SU-DHL-6 (cell line): Measurements from ENCODE around the gene DHFR.

ENCODE experiments used
- H2AFZ ChIP-seq: fragments of 200-600 bp; sonication (generic); 2 replicates; pipeline ENCODE4 v1.6.1; 2014; ENCODE audit warnings: low read depth, mild to moderate bottlenecking, moderate library complexity, mixed read lengths, antibody characterized with exemption, low read length; ENCODE audit not compliant: severe bottlenecking
- H3F3A ChIP-seq: fragments of 200-600 bp; shearing (Covaris generic); 2 replicates; pipeline ENCODE4 v1.6.0; 2016; ENCODE audit warnings: antibody characterized with exemption, mild to moderate bottlenecking; ENCODE audit not compliant: insufficient read depth
- H3K27ac ChIP-seq: fragments of 200-600 bp; sonication (generic); 2 replicates; pipeline ENCODE4 v1.5.1; 2016; ENCODE audit warnings: low read depth, mild to moderate bottlenecking, low read length, moderate library complexity, mixed read lengths
- H3K27me3 ChIP-seq: fragments of 200-600 bp; sonication (generic), shearing (Covaris generic); 2 replicates; pipeline ENCODE4 v1.6.0; 2014; ENCODE audit warnings: mild to moderate bottlenecking, low read length
- H3K36me3 ChIP-seq: fragments of 200-600 bp; sonication (generic); 2 replicates; pipeline ENCODE4 v1.6.1; 2014; ENCODE audit warnings: mild to moderate bottlenecking, low read length, mixed read lengths
- H3K4me2 ChIP-seq: fragments of 300-600, 200-600 bp; shearing (Covaris generic), sonication (generic); 2 replicates; pipeline ENCODE4 v1.6.0; 2014; ENCODE audit warnings: low read length, low read depth, mild to moderate bottlenecking; ENCODE audit not compliant: poor library complexity, severe bottlenecking
- H3K4me3 ChIP-seq: fragments of 200-600 bp; sonication (generic); 2 replicates; pipeline ENCODE4 v1.5.1; 2014; ENCODE audit warnings: antibody characterized with exemption, low read length, mild to moderate bottlenecking, mixed read lengths; ENCODE audit not compliant: insufficient read depth, poor library complexity, severe bottlenecking
- H3K79me2 ChIP-seq: fragments of 200-600 bp; sonication (generic); 2 replicates; pipeline ENCODE4 v1.6.1; 2014; ENCODE audit warnings: mild to moderate bottlenecking, low read length, moderate library complexity; ENCODE audit not compliant: insufficient read depth
- H3K9ac ChIP-seq: fragments of 200-600 bp; sonication (generic); 2 replicates; pipeline ENCODE4 v1.7.0; 2014; ENCODE audit warnings: mild to moderate bottlenecking, low read length
- H3K9me2 ChIP-seq: fragments of 200-600 bp; sonication (generic); replicated peaks from 2 replicates; pipeline ENCODE4 v1.6.1; 2014; ENCODE audit warnings: low read length; ENCODE audit not compliant: insufficient read depth
- H3K9me3 ChIP-seq: fragments of 200-600 bp; sonication (generic); 2 replicates; pipeline ENCODE4 v1.6.1; 2014; ENCODE audit warnings: low read length, mixed read lengths; ENCODE audit not compliant: insufficient read depth
- H4K20me1 ChIP-seq: fragments of 200-600 bp; sonication (generic); 2 replicates; pipeline ENCODE4 v1.6.1; 2014; ENCODE audit warnings: low read depth, mild to moderate bottlenecking, antibody characterized with exemption, low read length, moderate library complexity, mixed read lengths
- CTCF ChIP-seq: fragments of 200-600 bp; sonication (generic); IDR thresholded peaks from one replicate; pipeline ENCODE4 v1.5.1; 2017; ENCODE audit warnings: antibody characterized with exemption, mild to moderate bottlenecking, low read length, moderate library complexity; ENCODE audit not compliant: insufficient read depth, poor library complexity, severe bottlenecking
- EZH2phosphoT487 ChIP-seq: fragments of 200-600 bp; sonication (generic), shearing (Covaris generic); conservative IDR thresholded peaks from 2 replicates; pipeline ENCODE4 v1.6.1; 2018; ENCODE audit warnings: mild to moderate bottlenecking, antibody characterized with exemption, low read length, moderate library complexity, mixed read lengths

DHFR gene

GRCh38 chr5:80632700-80633099 lies 22.1 kb downstream of the DHFR start:
- no peak for TF ChIP-seq CTCF
- no peak for TF ChIP-seq EZH2phosphoT487
- Histone ChIP-seq H3K9me2 (no peaks in the 10 kb centered on the region), H3K79me2 (no peaks in the 10 kb centered on the region), H3K36me3 (peaks cover 56% of the 10 kb centered on the region), H3K9me3 (no peaks in the 10 kb centered on the region), H3K27me3 (no peaks in the 10 kb centered on the region), H3K4me3 (no peak overlapping the region), H2AFZ (no peak overlapping the region), H3K9ac (no peak overlapping the region), H3K27ac (no peak overlapping the region), H4K20me1 (no peaks in the 10 kb centered on the region), H3K4me2 (no peak overlapping the region), H3F3A (peaks cover 8% of the 10 kb centered on the region; the same call in 1 of the 2 replicates)

GRCh38 chr5:80631278-80632259 lies 23.2 kb downstream of the DHFR start:
- Histone ChIP-seq H2AFZ (no peak overlapping the region), H3K27ac (no peak overlapping the region), H3K9me3 (no peaks in the 10 kb centered on the region), H3K79me2 (no peaks in the 10 kb centered on the region), H3K36me3 (peaks cover 47% of the 10 kb centered on the region), H3K27me3 (no peaks in the 10 kb centered on the region), H3K4me3 (no peak overlapping the region), H3K9ac (no peak overlapping the region), H3F3A (peaks cover 8% of the 10 kb centered on the region; the same call in 1 of the 2 replicates), H3K9me2 (no peaks in the 10 kb centered on the region), H4K20me1 (no peaks in the 10 kb centered on the region), H3K4me2 (no peak overlapping the region)
- TF ChIP-seq CTCF = no peak

DNA sequence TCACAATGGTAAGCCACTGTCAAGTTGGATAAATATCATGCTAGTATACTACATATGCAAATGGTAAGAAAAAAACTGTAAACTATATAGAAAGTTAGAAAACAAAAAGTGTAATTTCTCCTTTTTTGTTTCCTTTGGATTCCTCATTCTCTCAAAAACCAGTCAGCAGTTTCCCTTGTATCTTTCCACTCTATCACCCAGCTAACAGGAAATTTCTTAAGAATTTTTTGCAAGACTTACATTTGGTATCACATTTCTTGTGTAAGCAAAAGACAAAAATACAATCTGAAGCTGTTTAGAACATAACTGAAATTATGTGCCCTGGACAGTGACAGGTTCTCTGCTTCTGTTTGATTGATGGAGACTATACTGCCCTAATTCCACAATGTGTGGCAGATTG lies 25.5 kb downstream of the DHFR start:
- TF ChIP-seq CTCF (no peak), EZH2phosphoT487 (no peak)
- Histone ChIP-seq H3K9me3 (no peaks in the 10 kb centered on the region), H3F3A (peaks cover 3% of the 10 kb centered on the region; the same call in 1 of the 2 replicates), H3K36me3 (peaks cover 40% of the 10 kb centered on the region), H3K4me3 (no peak overlapping the region), H3K9me2 (no peaks in the 10 kb centered on the region), H3K27me3 (no peaks in the 10 kb centered on the region), H3K27ac (no peak overlapping the region), H3K79me2 (no peaks in the 10 kb centered on the region), H4K20me1 (no peaks in the 10 kb centered on the region), H3K4me2 (no peak overlapping the region), H2AFZ (no peak overlapping the region), H3K9ac (no peak overlapping the region)
